Urinary bladder (tissue), 4 donors: ENCODE data around the gene U2SURP. TPM values are rescaled to one million over a fixed set of nuclear protein-coding genes. Genes with fewer than 3 reads are reported as not detected.

Experiments used
- DNase-seq: peaks from one replicate; pipeline ENCODE4 v3.0.0-alpha.2; 2015; ENCODE audit errors: extremely low spot score
- H3K27ac ChIP-seq: one replicate; pipeline ENCODE4 v1.5.1; 2013; ENCODE audit warnings: low read depth, mild to moderate bottlenecking, moderate library complexity
- H3K36me3 ChIP-seq: one replicate; pipeline ENCODE4 v1.6.1; 2013; ENCODE audit warnings: mild to moderate bottlenecking, moderate library complexity; ENCODE audit not compliant: insufficient read depth
- H3K4me1 ChIP-seq: one replicate; pipeline ENCODE4 v1.6.1; 2013; ENCODE audit warnings: mild to moderate bottlenecking, moderate library complexity; ENCODE audit not compliant: insufficient read depth
- H3K4me3 ChIP-seq: one replicate; pipeline ENCODE4 v1.5.1; 2013; ENCODE audit warnings: low read depth, low read length
- WGBS: extraction: QIAGEN DNeasy Blood & Tissue Kit; methylation state at CpG from one replicate; pipeline ENCODE4 v1.1.7; 2013; 5-methylcytosine and 5-hydroxymethylcytosine counted together
- polyA plus RNA-seq: library from polyadenylated mRNA; stranded (reverse); fragments of 200-250 nt; gene quantifications from one replicate; pipeline ENCODE4 v1.2.3, GENCODE V29; 2013
- small RNA-seq: library from RNA; depleted of rRNA; stranded (forward); fragments of <200 nt; gene quantifications from one replicate; pipeline ENCODE3, GENCODE V24; 2014
- total RNA-seq: library from RNA; depleted of rRNA; stranded (reverse); fragments of >200 nt; gene quantifications from one replicate; pipeline ENCODE4 v1.2.3, GENCODE V29; 2014
- donor health status: healthy with polysubstance abuse.
- donor health status: healthy.

U2SURP gene
- total and polyA plus RNA-seq, 2 donors: 29.7 to 204 TPM

DNA sequence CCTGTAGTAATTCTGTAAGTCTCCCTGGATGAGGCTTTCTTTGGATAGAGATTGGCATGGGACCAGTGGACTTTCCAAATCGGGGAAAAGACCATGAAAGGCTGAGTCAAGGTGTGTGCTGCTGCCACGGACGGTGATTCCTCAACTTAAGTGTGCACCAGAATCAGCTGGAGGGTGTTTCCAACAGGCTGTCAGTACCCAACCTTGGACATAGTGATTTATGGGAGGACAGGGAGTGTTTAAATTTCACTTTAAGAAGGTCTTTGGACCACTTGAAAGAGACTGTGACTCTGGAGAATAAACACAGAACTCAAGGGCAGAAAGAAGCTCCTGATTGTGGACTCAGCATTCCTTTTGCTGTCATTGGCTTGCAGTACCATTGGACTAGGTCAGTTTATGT is 97.8 kb downstream of the U2SURP start:
- Histone ChIP-seq H3K4me1 (no peaks in the 10 kb centered on the region), H3K36me3 (no peaks in the 10 kb centered on the region), H3K4me3 (no peak overlapping the region), H3K27ac (no peak overlapping the region)
- DNase-seq: no peak
- WGBS: 73% methylated on average over 3 of the region's 3 CpGs

DNA sequence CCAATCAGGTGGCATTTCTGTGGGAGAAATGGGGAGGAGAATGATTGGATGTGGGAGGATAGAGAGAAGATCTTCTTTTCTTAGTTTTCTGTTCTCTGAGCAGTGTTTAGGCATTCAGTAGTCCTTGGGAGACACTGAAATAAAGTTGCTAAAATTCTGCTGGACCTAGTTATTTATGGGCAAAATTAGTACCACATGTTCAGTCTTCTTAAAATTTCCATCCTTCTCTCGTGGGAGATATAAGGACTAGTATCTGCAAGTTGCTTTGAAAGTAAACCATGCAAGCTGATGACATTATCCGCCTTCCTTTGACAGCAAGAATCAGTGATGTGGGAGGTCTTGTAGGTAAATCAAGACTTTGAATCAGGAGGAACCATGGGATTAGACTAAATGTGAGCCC is 98.3 kb downstream of the U2SURP start:
- H3K36me3 ChIP-seq: no peaks in the 10 kb centered on the region
- WGBS: 55% methylated on average over 2 of the region's 2 CpGs
- no peak for DNase-seq
- H3K4me1 ChIP-seq: no peaks in the 10 kb centered on the region
- no peak overlapping the region for H3K27ac ChIP-seq
- H3K4me3 ChIP-seq: no peak overlapping the region

DNA sequence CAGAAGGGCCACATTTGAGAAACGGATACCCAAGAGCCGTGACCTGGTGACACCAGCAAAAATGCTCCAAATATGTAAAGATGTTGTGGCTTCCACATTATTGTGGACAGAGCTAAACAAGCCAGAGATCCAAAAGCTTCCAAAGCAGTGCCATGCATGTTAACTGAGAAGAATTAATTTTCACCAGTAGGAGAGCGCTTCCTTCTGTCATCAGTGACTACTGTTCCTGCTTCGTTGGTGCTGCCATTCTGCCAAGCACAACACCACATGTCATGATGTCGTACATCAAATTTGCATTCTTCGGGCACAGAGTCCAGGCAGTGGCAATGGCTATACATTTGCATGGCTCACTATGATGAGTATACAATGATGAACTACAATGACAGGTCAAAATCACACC is 99.1 kb downstream of the U2SURP start:
- WGBS: 91% methylated on average over 6 of the region's 6 CpGs

DNA sequence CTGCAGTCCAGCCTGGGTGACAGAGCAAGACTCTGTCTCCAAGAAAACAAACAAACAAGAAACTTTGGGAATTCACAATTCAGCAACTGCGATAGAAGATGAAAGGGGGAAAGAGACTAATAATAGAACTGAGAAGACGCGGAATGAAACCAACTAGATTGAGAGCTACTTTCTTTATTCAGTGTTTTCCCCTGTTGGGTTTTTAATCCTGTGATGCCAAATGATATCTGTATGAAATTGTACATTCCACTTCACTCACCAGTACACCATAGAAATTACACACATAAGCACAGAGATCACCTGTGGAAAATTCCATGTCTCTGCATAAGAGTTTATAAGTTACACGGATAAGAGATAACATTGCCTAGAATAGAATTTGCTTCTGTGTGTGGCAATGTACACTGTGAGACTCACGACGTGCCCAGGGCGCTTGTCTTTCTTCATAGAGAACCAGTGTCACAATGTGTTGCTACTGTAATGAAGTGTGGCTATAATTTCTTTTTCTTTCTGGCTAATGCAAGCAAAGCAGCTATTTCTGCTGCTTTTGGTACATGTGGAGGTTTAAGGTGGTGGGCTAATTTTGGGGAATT is 100.5 kb downstream of the U2SURP start:
- WGBS: 75% methylated on average over 7 of the region's 7 CpGs
- H3K4me1 ChIP-seq: no peaks in the 10 kb centered on the region
- H3K27ac ChIP-seq: no peak overlapping the region
- no peak for DNase-seq
- no peaks in the 10 kb centered on the region for H3K36me3 ChIP-seq
- H3K4me3 ChIP-seq: no peak overlapping the region

More for the DNA sequence above, 99.1 kb downstream of the U2SURP start:
- H3K27ac ChIP-seq: no peak overlapping the region
- H3K4me1 ChIP-seq: no peaks in the 10 kb centered on the region
- DNase-seq: no peak
- H3K4me3 ChIP-seq: no peak overlapping the region
- H3K36me3 ChIP-seq: no peaks in the 10 kb centered on the region

DNA sequence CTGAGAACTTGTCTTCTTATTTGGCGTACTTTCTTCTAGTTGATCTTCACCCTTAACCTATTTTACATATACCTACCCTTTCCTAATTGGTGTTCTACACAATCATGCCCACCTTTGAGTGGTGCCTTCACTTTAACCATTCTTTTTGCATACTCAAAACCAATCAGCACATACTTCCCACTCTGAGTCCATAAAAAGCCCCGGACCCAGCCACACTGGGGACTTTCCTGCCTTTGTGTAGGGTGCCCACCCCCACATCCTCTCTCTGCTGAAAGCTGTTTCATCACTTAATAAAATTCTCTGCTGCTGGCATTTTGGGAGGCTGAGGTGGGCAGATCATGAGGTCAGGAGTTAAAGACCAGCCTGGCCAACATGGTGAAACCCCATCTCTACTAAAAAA is 102.3 kb downstream of the U2SURP start:
- no peaks in the 10 kb centered on the region for H3K36me3 ChIP-seq
- DNase-seq: no peak
- H3K4me1 ChIP-seq: no peaks in the 10 kb centered on the region
- WGBS: 83% methylated on average over 2 of the region's 2 CpGs
- no peak overlapping the region for H3K27ac ChIP-seq
- no peak overlapping the region for H3K4me3 ChIP-seq

DNA sequence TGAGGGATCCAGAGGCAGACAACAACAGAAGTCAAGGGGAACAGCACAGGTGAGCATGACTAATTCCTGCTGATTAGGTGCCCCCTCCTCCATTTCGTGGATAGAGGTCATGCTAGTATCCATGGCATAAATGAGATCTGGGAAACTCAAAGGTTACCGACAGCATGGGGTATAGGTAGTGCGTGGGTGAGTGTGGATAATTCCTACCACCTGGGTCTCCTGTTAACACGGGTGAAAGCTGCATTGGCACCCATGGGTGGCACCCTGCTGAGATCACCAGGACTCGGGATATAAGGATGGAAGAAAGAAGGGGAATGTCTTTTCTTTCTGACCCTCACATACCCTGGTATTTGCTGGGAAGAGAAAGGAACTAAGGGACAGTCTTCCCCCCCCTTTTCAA is 103.8 kb downstream of the U2SURP start:
- DNase-seq: no peak
- Histone ChIP-seq H3K4me3 (no peak overlapping the region), H3K4me1 (no peaks in the 10 kb centered on the region), H3K36me3 (no peaks in the 10 kb centered on the region), H3K27ac (no peak overlapping the region)
- WGBS: 93% methylated on average over 5 of the region's 5 CpGs

DNA sequence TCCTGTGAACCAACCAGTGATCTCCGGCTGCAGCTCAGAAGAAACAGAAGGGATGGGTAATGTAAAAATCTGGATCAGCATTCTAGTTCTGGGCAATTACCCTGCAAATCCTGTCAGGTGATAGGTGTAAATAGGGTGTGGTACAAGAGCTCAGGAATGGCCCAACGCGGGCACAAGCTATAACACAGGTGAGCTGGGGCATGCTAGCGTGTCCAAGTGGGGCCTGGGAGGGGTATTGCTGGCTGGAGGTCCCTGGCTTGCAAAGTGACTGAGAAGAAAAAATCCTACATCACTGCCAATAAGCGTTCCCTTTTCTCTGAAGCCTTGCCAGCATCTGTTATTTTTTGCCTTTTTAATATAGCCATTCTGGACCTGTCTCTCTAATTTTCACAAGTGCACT is 108.5 kb downstream of the U2SURP start:
- no peak for DNase-seq
- 79% methylated on average over 5 of the region's 5 CpGs for WGBS
- Histone ChIP-seq H3K36me3 (no peaks in the 10 kb centered on the region), H3K4me3 (no peak overlapping the region), H3K27ac (no peak overlapping the region), H3K4me1 (no peaks in the 10 kb centered on the region)

Small RNAs within 50 kb of the gene (small RNA-seq; reads per million reads assigned to genes)
- gene AC021074.2: not detected

Other genes with a start within 250 kb of the U2SURP start
- gene PCOLCE2, start 112.5 kb upstream of the U2SURP start, total RNA-seq: 58.4 TPM
- gene PCOLCE2, start 112.5 kb upstream of the U2SURP start, polyA plus RNA-seq: 82.8 TPM
- not detected for gene PAQR9, start 37.9 kb upstream of the U2SURP start, total RNA-seq
- 0.03 TPM for gene PAQR9, start 37.9 kb upstream of the U2SURP start, polyA plus RNA-seq
- gene CHST2, start 118.2 kb downstream of the U2SURP start, total RNA-seq: 18.5 TPM
- gene CHST2, start 118.2 kb downstream of the U2SURP start, polyA plus RNA-seq: 6.4 TPM